Chondrocyte (in vitro differentiated cells): ENCODE results near the gene CGB2. TPM values are rescaled to one million over a fixed set of nuclear protein-coding genes. Genes with fewer than 3 reads are reported as not detected.

Experiments used
- DNase-seq: peaks from one replicate; pipeline ENCODE4 v3.0.0; 2021; ENCODE audit warnings: mixed read lengths, low spot score
- H3K27ac Mint-ChIP-seq: one replicate; pipeline ENCODE4 v1.8.0; 2021; ENCODE audit warnings: mild to moderate bottlenecking, moderate library complexity, mixed read lengths; ENCODE audit not compliant: unreplicated experiment
- H3K27me3 Mint-ChIP-seq: 2 replicates; pipeline ENCODE4 v1.8.0; 2021; ENCODE audit warnings: low read depth, mixed read lengths
- H3K36me3 Mint-ChIP-seq: 2 replicates; pipeline ENCODE4 v1.8.0; 2021; ENCODE audit warnings: low read depth, mixed read lengths
- H3K4me1 Mint-ChIP-seq: 2 replicates; pipeline ENCODE4 v1.8.0; 2021; ENCODE audit warnings: low read depth, mild to moderate bottlenecking, mixed read lengths
- H3K4me3 Mint-ChIP-seq: one replicate; pipeline ENCODE4 v1.8.0; 2021; ENCODE audit warnings: mild to moderate bottlenecking, moderate library complexity, mixed read lengths; ENCODE audit not compliant: unreplicated experiment
- H3K9me3 Mint-ChIP-seq: 2 replicates; pipeline ENCODE4 v1.8.0; 2021; ENCODE audit warnings: low read depth, mixed read lengths
- total RNA-seq: library from RNA; stranded (reverse); gene quantifications from 3 replicates; pipeline ENCODE4 v1.2.1, GENCODE V29; 2021
- TF ChIP-seq, protein P1 (sequence below): fragments of 200-600 bp; sonication (generic); IDR thresholded peaks from 2 replicates; pipeline ENCODE4 v1.5.0; 2021; ENCODE audit warnings: antibody characterized with exemption, mild to moderate bottlenecking, moderate library complexity

CGB2 gene
- total RNA-seq, 1 donor from 2014 or later: not detected

GRCh38 chr19:48999481-49000325 lies 32.0 kb upstream of the CGB2 start:
- Mint-ChIP-seq H3K27me3 (no peaks in the 10 kb centered on the region), H3K9me3 (no peaks in the 10 kb centered on the region), H3K36me3 (peaks cover 8% of the 10 kb centered on the region), H3K4me3 (no peak overlapping the region), H3K4me1 (peaks cover 15% of the 10 kb centered on the region), H3K27ac (no peak overlapping the region)
- TF ChIP-seq, protein P1, sequence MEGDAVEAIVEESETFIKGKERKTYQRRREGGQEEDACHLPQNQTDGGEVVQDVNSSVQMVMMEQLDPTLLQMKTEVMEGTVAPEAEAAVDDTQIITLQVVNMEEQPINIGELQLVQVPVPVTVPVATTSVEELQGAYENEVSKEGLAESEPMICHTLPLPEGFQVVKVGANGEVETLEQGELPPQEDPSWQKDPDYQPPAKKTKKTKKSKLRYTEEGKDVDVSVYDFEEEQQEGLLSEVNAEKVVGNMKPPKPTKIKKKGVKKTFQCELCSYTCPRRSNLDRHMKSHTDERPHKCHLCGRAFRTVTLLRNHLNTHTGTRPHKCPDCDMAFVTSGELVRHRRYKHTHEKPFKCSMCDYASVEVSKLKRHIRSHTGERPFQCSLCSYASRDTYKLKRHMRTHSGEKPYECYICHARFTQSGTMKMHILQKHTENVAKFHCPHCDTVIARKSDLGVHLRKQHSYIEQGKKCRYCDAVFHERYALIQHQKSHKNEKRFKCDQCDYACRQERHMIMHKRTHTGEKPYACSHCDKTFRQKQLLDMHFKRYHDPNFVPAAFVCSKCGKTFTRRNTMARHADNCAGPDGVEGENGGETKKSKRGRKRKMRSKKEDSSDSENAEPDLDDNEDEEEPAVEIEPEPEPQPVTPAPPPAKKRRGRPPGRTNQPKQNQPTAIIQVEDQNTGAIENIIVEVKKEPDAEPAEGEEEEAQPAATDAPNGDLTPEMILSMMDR: peak; percentile 83
- no peak for DNase-seq

- no peak overlapping the region for H3K27ac Mint-ChIP-seq
- DNase-seq: no peak
- H3K4me1 Mint-ChIP-seq: peaks cover 6% of the 10 kb centered on the region
- peaks cover 15% of the 10 kb centered on the region for H3K36me3 Mint-ChIP-seq
- TF ChIP-seq, protein P1: no peak
- H3K4me3 Mint-ChIP-seq: no peak overlapping the region
- H3K27me3 Mint-ChIP-seq: no peaks in the 10 kb centered on the region
- H3K9me3 Mint-ChIP-seq: no peaks in the 10 kb centered on the region
These were observed 27.6 kb upstream of the CGB2 start for GRCh38 chr19:49004133-49004532.

- Mint-ChIP-seq H3K27me3 (no peaks in the 10 kb centered on the region), H3K4me1 (no peaks in the 10 kb centered on the region), H3K9me3 (no peaks in the 10 kb centered on the region), H3K27ac (no peak overlapping the region), H3K36me3 (peaks cover 12% of the 10 kb centered on the region), H3K4me3 (no peak overlapping the region)
- TF ChIP-seq, protein P1: no peak
- no peak for DNase-seq
These were observed 26.6 kb upstream of the CGB2 start for GRCh38 chr19:49004964-49005614.

DNA sequence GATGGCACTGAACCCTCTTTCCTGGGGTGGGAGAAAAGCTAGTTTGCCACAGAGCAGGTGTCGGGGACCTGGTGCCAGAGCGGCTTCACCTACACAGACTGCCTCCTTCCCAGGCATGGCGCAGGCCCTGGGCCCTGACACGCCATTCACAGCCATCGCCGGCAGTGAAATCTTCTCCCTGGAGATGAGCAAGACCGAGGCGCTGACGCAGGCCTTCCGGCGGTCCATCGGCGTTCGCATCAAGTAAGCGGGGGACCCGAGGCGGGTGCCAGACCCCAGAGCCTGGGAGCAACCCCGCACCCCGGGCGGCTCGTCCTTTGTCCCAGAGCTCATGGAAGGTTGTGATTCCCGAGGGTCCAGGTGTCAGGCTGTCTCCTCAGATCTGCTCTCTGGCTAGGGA lies 24.8 kb upstream of the CGB2 start:
- no peak for DNase-seq
- H3K4me3 Mint-ChIP-seq: no peak overlapping the region
- peaks cover 19% of the 10 kb centered on the region for H3K36me3 Mint-ChIP-seq
- H3K4me1 Mint-ChIP-seq: no peaks in the 10 kb centered on the region
- TF ChIP-seq, protein P1: no peak
- H3K27me3 Mint-ChIP-seq: no peaks in the 10 kb centered on the region
- no peak overlapping the region for H3K27ac Mint-ChIP-seq
- no peaks in the 10 kb centered on the region for H3K9me3 Mint-ChIP-seq

DNA sequence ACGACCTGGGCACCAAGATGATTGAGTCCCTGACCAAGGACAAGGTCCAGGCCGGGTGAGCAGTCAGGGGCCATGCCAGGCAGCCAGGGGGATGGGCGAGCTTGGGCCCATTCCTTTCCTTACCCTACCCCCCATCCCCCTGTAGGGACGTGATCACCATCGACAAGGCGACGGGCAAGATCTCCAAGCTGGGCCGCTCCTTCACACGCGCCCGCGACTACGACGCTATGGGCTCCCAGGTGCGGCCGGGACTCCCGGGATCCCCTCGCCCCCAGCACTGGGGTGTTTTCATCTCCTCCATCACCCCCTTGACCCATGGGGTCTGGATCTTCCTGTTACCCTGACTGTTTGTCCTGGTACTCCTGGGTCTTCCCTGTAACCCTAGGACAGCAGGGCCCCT lies 21.9 kb upstream of the CGB2 start:
- TF ChIP-seq, protein P1: no peak
- H3K4me1 Mint-ChIP-seq: no peaks in the 10 kb centered on the region
- DNase-seq: no peak
- H3K27ac Mint-ChIP-seq: no peak overlapping the region
- no peaks in the 10 kb centered on the region for H3K27me3 Mint-ChIP-seq
- H3K4me3 Mint-ChIP-seq: no peak overlapping the region
- no peaks in the 10 kb centered on the region for H3K9me3 Mint-ChIP-seq
- H3K36me3 Mint-ChIP-seq: peaks cover 16% of the 10 kb centered on the region
